Measurements from ENCODE around the gene YTHDF2. TPM values are rescaled to one million over a fixed set of nuclear protein-coding genes. Genes with fewer than 3 reads are reported as not detected.
"Not testable (repeated sequence)": the region's sequence is repeated elsewhere in the genome, so short reads cannot be mapped to it uniquely, and the experiment has no call there.

YTHDF2 gene
- total RNA-seq, 1 donor from 2014 or later: 37.9 TPM

GRCh38 chr1:28751315-28752060, 14.7 kb downstream of the YTHDF2 start:
- DNase-seq (ENCODE audit: missing footprints) (no peak), ATAC-seq (no peak)
- intact Hi-C loops (cut with DNase I): no loop called here

GRCh38 chr1:28755701-28756100, 19.0 kb downstream of the YTHDF2 start:
- intact Hi-C loops (cut with DNase I): no loop called here
- no peak for ATAC-seq
- DNase-seq (ENCODE audit: missing footprints): no peak

- intact Hi-C loops (cut with DNase I): no loop called here
- no peak for DNase-seq (ENCODE audit: missing footprints)
- no peak for ATAC-seq
Measured at GRCh38 chr1:28756846-28757245, 20.1 kb downstream of the YTHDF2 start.

- ATAC-seq: no peak
- intact Hi-C loops (cut with DNase I): no loop called here
- no peak for DNase-seq (ENCODE audit: missing footprints)
Measured at GRCh38 chr1:28758420-28758819, 21.7 kb downstream of the YTHDF2 start.

GRCh38 chr1:28759257-28759656, 22.5 kb downstream of the YTHDF2 start:
- DNase-seq (ENCODE audit: missing footprints) (no peak), ATAC-seq (no peak)
- intact Hi-C loops (cut with DNase I): no loop called here

GRCh38 chr1:28761189-28761588, 24.4 kb downstream of the YTHDF2 start:
- no peak for DNase-seq (ENCODE audit: missing footprints)
- intact Hi-C loops (cut with DNase I): no loop called here
- no peak for ATAC-seq

GRCh38 chr1:28766532-28767183, 29.9 kb downstream of the YTHDF2 start:
- ATAC-seq (no peak), DNase-seq (ENCODE audit: missing footprints) (no peak)
- intact Hi-C loops (cut with DNase I): no loop called here

GRCh38 chr1:28770601-28771165, 33.9 kb downstream of the YTHDF2 start:
- intact Hi-C loops (cut with DNase I): no loop called here
- DNase-seq (ENCODE audit: missing footprints) (no peak), ATAC-seq (no peak)

GRCh38 chr1:28771921-28772320, 35.2 kb downstream of the YTHDF2 start:
- DNase-seq (ENCODE audit: missing footprints); ATAC-seq; intact Hi-C loops (cut with DNase I): not testable (repeated sequence)

GRCh38 chr1:28773105-28773504, 36.4 kb downstream of the YTHDF2 start:
- DNase-seq (ENCODE audit: missing footprints) (no peak), ATAC-seq (no peak)
- intact Hi-C loops (cut with DNase I): no loop called here

GRCh38 chr1:28775121-28775942, 38.6 kb downstream of the YTHDF2 start:
- intact Hi-C loops (cut with DNase I): no loop called here
- ATAC-seq (peak; percentile 97), DNase-seq (ENCODE audit: missing footprints) (peak; percentile 93)

GRCh38 chr1:28776341-28776740, 39.6 kb downstream of the YTHDF2 start:
- no peak for ATAC-seq
- DNase-seq (ENCODE audit: missing footprints): no peak
- intact Hi-C loops (cut with DNase I): no loop called here

GRCh38 chr1:28778021-28778420, 41.3 kb downstream of the YTHDF2 start:
- intact Hi-C loops (cut with DNase I): no loop called here
- ATAC-seq: no peak

GRCh38 chr1:28779751-28780408, 43.1 kb downstream of the YTHDF2 start:
- ATAC-seq (no peak), DNase-seq (ENCODE audit: missing footprints) (no peak)
- intact Hi-C loops (cut with DNase I): no loop called here

More at GRCh38 chr1:28778021-28778420, 41.3 kb downstream of the YTHDF2 start:
- DNase-seq (ENCODE audit: missing footprints): no peak

GRCh38 chr1:28781305-28781704, 44.6 kb downstream of the YTHDF2 start:
- no peak for ATAC-seq
- intact Hi-C loops (cut with DNase I): no loop called here
- DNase-seq (ENCODE audit: missing footprints): no peak

- ATAC-seq (no peak), DNase-seq (ENCODE audit: missing footprints) (no peak)
- intact Hi-C loops (cut with DNase I): no loop called here
Measured at GRCh38 chr1:28782011-28782410, 45.3 kb downstream of the YTHDF2 start.

- intact Hi-C loops (cut with DNase I): no loop called here
- no peak for ATAC-seq
Measured at GRCh38 chr1:28783363-28783762, 46.6 kb downstream of the YTHDF2 start.

GRCh38 chr1:28789412-28789811, 52.7 kb downstream of the YTHDF2 start:
- ATAC-seq (no peak), DNase-seq (ENCODE audit: missing footprints) (no peak)
- intact Hi-C loops (cut with DNase I): loop anchor here (5.0 kb wide), 1 partner anchor 243 kb away; no protein-coding TSS in a partner anchor

More at GRCh38 chr1:28783363-28783762, 46.6 kb downstream of the YTHDF2 start:
- DNase-seq (ENCODE audit: missing footprints): no peak

- intact Hi-C loops (cut with DNase I): loop anchor here (5.0 kb wide), 1 partner anchor 242 kb away; no protein-coding TSS in a partner anchor
- no peak for DNase-seq (ENCODE audit: missing footprints)
- ATAC-seq: no peak
Measured at GRCh38 chr1:28789816-28790215, 53.1 kb downstream of the YTHDF2 start.
